ENCODE measurements around the gene TAB2. TPM values are rescaled to one million over a fixed set of nuclear protein-coding genes. Genes with fewer than 3 reads are reported as not detected.

Gene TAB2
- total RNA-seq, 1 donor from 2014 or later, result 25.1 TPM

DNA sequence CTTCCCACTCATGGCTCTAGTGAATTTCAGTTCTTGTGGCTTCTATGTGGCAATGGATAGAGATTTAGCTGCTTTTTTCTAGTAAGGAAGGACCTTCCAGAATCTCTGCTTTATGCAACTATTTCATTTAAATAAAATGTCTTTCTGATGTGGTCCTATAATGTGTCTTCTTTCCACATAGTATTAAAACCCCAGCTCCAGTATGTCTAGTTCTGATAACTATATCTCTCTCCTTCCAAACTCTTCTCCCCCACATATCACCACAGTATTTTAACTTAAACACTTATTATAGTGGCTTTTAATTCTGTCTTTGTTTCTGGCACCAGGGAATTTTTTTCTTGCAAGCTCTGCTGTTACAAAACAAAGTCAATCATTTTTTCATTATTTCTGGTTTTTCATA, 41.9 kb downstream of the TAB2 start:
- H3K4me3 ChIP-seq (ENCODE audit: low read length in 3 of 3), result no peak overlapping the region
- no peaks in the 10 kb centered on the region for H3K9me3 ChIP-seq (ENCODE audit: control insufficient read depth in 3 of 3, low read length in 3 of 3)
- no peak overlapping the region for H3K9ac ChIP-seq (ENCODE audit: low read depth in 1 of 3, low read length in 3 of 3)
- H3K27ac ChIP-seq (ENCODE audit: low read depth, low read length), result no peak overlapping the region
- no peaks in the 10 kb centered on the region for H3K27me3 ChIP-seq (ENCODE audit: control insufficient read depth in 3 of 3, insufficient read depth in 3 of 3, low read length in 3 of 3)
- H3K36me3 ChIP-seq (ENCODE audit: control insufficient read depth in 3 of 3, insufficient read depth in 3 of 3, low read length in 3 of 3), result no peaks in the 10 kb centered on the region
- H3K4me1 ChIP-seq (ENCODE audit: control insufficient read depth in 3 of 3, insufficient read depth in 3 of 3, low read length in 3 of 3), result peaks cover 0 to 3% (median 0%) of the 10 kb centered on the region in 3 donors

DNA sequence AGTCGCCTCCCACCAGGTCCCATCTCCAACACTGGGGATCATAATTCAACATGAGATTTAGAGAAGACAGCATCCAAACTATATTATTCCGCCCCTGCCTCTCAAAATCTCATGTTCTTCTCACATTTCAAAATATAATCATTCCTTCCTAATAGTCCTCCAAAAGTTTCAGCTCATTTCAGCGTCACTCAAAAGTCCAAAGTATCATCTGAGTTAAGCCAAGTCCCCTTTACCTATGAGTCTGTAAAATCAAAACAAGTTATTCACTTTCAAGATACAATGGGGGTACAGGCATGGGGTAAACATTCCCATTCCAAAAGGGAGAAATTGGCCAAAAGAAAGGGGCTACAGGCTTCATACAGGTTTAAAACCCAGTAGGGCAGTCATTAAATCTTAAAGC, 43.0 kb downstream of the TAB2 start:
- peaks cover 0 to 3% (median 0%) of the 10 kb centered on the region in 3 donors for H3K4me1 ChIP-seq (ENCODE audit: control insufficient read depth in 3 of 3, insufficient read depth in 3 of 3, low read length in 3 of 3)
- no peaks in the 10 kb centered on the region for H3K9me3 ChIP-seq (ENCODE audit: control insufficient read depth in 3 of 3, low read length in 3 of 3)
- H3K27ac ChIP-seq (ENCODE audit: low read depth, low read length), result no peak overlapping the region

DNA sequence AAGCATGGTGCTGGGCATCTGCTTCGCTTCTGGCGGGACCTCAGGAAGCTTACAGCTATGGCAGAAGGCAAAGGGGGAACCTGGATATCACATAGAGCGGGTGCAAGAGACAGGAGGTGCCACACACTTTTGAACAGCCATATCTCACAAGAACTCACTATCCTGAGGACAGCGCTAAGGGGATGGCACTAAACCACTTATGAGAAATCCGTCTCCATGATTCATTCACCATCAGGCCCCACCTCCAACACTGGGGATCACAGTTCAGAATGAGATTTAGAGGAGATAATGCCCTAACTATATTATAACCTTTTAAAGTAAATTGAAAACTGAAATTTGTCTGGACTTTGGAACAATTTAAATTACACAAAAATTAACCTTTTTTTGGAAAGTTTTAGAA, 44.8 kb downstream of the TAB2 start:
- no peaks in the 10 kb centered on the region for H3K27me3 ChIP-seq (ENCODE audit: control insufficient read depth in 3 of 3, insufficient read depth in 3 of 3, low read length in 3 of 3)

More for the DNA sequence above, 43.0 kb downstream of the TAB2 start:
- H3K4me3 ChIP-seq (ENCODE audit: low read length in 3 of 3), result no peak overlapping the region
- no peaks in the 10 kb centered on the region for H3K27me3 ChIP-seq (ENCODE audit: control insufficient read depth in 3 of 3, insufficient read depth in 3 of 3, low read length in 3 of 3)
- no peaks in the 10 kb centered on the region for H3K36me3 ChIP-seq (ENCODE audit: control insufficient read depth in 3 of 3, insufficient read depth in 3 of 3, low read length in 3 of 3)
- no peak overlapping the region for H3K9ac ChIP-seq (ENCODE audit: low read depth in 1 of 3, low read length in 3 of 3)

DNA sequence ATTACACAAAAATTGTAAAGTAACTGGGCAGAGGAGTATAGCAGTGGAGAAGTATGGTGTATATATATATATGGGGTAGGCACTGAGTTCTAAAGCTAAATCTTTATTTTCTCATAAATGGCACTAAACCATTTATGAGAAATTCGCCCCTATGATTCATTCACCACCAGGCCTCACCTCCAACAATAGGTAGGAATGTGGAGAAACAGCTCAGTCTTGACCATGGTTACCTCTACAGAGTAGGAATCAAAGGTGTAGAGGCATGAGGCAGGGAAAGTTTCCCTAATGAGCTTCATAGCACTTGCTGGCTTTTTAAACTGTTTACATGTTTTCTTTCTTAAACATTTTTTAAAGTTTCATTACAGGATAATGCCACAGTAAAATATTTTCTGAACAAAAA, 45.6 kb downstream of the TAB2 start:
- H3K27ac ChIP-seq (ENCODE audit: low read depth, low read length), result no peak overlapping the region

More for the DNA sequence above, 44.8 kb downstream of the TAB2 start:
- Histone ChIP-seq H3K4me1 (ENCODE audit: control insufficient read depth in 3 of 3, insufficient read depth in 3 of 3, low read length in 3 of 3) (peaks cover 0 to 4% (median 3%) of the 10 kb centered on the region in 3 donors), H3K36me3 (ENCODE audit: control insufficient read depth in 3 of 3, insufficient read depth in 3 of 3, low read length in 3 of 3) (no peaks in the 10 kb centered on the region), H3K9ac (ENCODE audit: low read depth in 1 of 3, low read length in 3 of 3) (no peak overlapping the region), H3K4me3 (ENCODE audit: low read length in 3 of 3) (no peak overlapping the region), H3K9me3 (ENCODE audit: control insufficient read depth in 3 of 3, low read length in 3 of 3) (no peaks in the 10 kb centered on the region), H3K27ac (ENCODE audit: low read depth, low read length) (no peak overlapping the region)

DNA sequence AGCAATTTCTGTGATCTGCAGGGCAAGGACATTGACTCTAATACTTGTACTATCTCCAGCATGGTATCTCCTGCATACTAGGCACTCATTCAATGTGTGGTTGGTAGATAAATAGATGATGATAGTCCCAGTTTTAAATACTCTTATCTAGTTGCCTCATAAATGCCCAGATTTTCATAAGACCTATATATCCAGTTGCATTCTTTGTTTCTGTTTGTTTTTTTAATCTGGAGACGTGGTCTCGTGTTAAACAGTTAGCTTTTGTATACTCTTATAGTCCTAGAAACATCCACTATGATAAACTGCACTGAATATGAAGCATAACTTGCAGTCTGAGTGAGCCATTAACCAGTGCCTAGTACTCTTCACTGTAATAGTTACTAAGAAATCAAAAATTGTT, 47.0 kb downstream of the TAB2 start:
- H3K27me3 ChIP-seq (ENCODE audit: control insufficient read depth in 3 of 3, insufficient read depth in 3 of 3, low read length in 3 of 3), result no peaks in the 10 kb centered on the region
- H3K4me1 ChIP-seq (ENCODE audit: control insufficient read depth in 3 of 3, insufficient read depth in 3 of 3, low read length in 3 of 3), result peaks cover 0 to 4% (median 3%) of the 10 kb centered on the region in 3 donors
- no peak overlapping the region for H3K27ac ChIP-seq (ENCODE audit: low read depth, low read length)
- H3K9me3 ChIP-seq (ENCODE audit: control insufficient read depth in 3 of 3, low read length in 3 of 3), result no peaks in the 10 kb centered on the region
- no peaks in the 10 kb centered on the region for H3K36me3 ChIP-seq (ENCODE audit: control insufficient read depth in 3 of 3, insufficient read depth in 3 of 3, low read length in 3 of 3)
- H3K9ac ChIP-seq (ENCODE audit: low read depth in 1 of 3, low read length in 3 of 3), result no peak overlapping the region
- no peak overlapping the region for H3K4me3 ChIP-seq (ENCODE audit: low read length in 3 of 3)

More for the DNA sequence above, 45.6 kb downstream of the TAB2 start:
- no peaks in the 10 kb centered on the region for H3K9me3 ChIP-seq (ENCODE audit: control insufficient read depth in 3 of 3, low read length in 3 of 3)
- H3K4me3 ChIP-seq (ENCODE audit: low read length in 3 of 3), result no peak overlapping the region
- peaks cover 0 to 4% (median 3%) of the 10 kb centered on the region in 3 donors for H3K4me1 ChIP-seq (ENCODE audit: control insufficient read depth in 3 of 3, insufficient read depth in 3 of 3, low read length in 3 of 3)
- H3K9ac ChIP-seq (ENCODE audit: low read depth in 1 of 3, low read length in 3 of 3), result no peak overlapping the region
- no peaks in the 10 kb centered on the region for H3K36me3 ChIP-seq (ENCODE audit: control insufficient read depth in 3 of 3, insufficient read depth in 3 of 3, low read length in 3 of 3)
- H3K27me3 ChIP-seq (ENCODE audit: control insufficient read depth in 3 of 3, insufficient read depth in 3 of 3, low read length in 3 of 3), result no peaks in the 10 kb centered on the region

DNA sequence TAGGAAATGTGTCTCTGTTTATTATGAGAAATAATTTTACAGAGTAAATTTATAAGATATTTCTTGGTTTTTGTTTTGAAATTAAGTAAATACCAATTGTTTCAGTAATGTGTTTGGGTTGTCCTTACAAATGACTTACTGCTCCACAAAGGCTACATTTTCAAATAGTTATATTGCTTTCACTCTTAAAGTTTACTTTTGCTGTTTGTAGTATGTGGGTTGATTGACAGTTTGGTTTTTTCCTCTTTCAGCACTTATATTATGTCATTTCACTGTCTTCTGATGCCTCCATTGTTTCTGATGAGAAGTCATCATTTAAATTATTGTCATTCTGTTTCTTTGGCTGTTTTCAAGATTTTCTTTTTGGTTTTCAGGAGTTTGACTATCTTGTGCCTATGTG, 47.7 kb downstream of the TAB2 start:
- H3K4me1 ChIP-seq (ENCODE audit: control insufficient read depth in 3 of 3, insufficient read depth in 3 of 3, low read length in 3 of 3), result peaks cover 0 to 4% (median 3%) of the 10 kb centered on the region in 3 donors
- no peak overlapping the region for H3K4me3 ChIP-seq (ENCODE audit: low read length in 3 of 3)
- no peaks in the 10 kb centered on the region for H3K9me3 ChIP-seq (ENCODE audit: control insufficient read depth in 3 of 3, low read length in 3 of 3)
- no peaks in the 10 kb centered on the region for H3K27me3 ChIP-seq (ENCODE audit: control insufficient read depth in 3 of 3, insufficient read depth in 3 of 3, low read length in 3 of 3)
- no peak overlapping the region for H3K9ac ChIP-seq (ENCODE audit: low read depth in 1 of 3, low read length in 3 of 3)
- no peak overlapping the region for H3K27ac ChIP-seq (ENCODE audit: low read depth, low read length)
- H3K36me3 ChIP-seq (ENCODE audit: control insufficient read depth in 3 of 3, insufficient read depth in 3 of 3, low read length in 3 of 3), result peaks cover 0 to 4% (median 0%) of the 10 kb centered on the region in 3 donors

DNA sequence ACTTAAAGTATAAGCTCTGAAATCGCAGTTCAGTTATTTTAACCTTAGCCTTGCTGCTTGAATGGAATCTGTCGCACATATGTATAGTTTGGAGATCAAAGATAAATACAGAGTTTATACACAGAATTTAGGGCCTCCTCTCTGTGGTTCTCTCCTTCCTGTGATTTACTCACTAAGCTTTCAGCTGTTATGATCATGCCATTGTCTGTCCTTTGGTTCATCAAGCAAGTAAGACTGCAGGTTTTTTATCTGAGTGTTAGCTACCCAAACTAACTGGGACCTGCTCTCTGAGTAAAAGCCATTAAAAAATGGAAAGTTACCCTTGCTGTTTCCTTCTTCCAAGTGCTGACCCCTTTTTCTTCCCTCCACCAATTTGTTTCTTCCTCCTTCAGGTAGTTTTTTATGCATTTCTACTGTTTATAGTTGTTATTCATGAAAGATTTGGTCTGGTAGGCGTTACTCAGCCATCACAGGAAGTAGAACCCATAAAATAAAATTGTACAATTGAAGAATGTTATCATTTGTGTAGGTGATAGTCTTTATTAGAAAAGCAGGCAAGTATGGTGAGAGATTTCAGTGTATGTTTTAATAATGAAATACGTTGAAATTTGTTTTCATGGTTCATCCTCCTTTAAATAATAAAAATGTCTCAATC, 48.9 kb downstream of the TAB2 start:
- H3K36me3 ChIP-seq (ENCODE audit: control insufficient read depth in 3 of 3, insufficient read depth in 3 of 3, low read length in 3 of 3), result peaks cover 0 to 4% (median 3%) of the 10 kb centered on the region in 3 donors
- H3K9me3 ChIP-seq (ENCODE audit: control insufficient read depth in 3 of 3, low read length in 3 of 3), result no peaks in the 10 kb centered on the region
- peaks cover 0 to 4% (median 3%) of the 10 kb centered on the region in 3 donors for H3K4me1 ChIP-seq (ENCODE audit: control insufficient read depth in 3 of 3, insufficient read depth in 3 of 3, low read length in 3 of 3)
- H3K9ac ChIP-seq (ENCODE audit: low read depth in 1 of 3, low read length in 3 of 3), result no peak overlapping the region
- H3K27me3 ChIP-seq (ENCODE audit: control insufficient read depth in 3 of 3, insufficient read depth in 3 of 3, low read length in 3 of 3), result no peaks in the 10 kb centered on the region
- H3K27ac ChIP-seq (ENCODE audit: low read depth, low read length), result no peak overlapping the region
- H3K4me3 ChIP-seq (ENCODE audit: low read length in 3 of 3), result no peak overlapping the region

DNA sequence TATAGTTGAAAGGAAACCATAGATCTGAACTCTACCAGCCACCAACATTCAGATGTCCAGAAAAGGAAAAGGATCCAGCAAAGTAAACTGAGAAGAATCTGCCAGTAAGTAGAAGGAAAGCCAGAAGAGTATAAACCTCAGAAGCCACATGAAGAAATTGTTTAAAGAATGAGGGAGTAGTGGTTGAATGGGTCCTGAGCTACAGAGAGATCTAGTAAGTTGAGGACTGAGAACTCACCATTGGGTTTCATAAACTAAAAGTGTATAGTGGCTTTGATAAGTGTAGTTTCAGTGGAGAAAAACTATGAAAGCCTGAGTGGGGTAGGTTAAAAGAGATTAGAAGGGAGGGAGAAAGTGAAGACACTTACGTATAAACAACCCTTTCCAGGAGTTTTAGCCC, 50.6 kb downstream of the TAB2 start:
- Histone ChIP-seq H3K4me1 (ENCODE audit: control insufficient read depth in 3 of 3, insufficient read depth in 3 of 3, low read length in 3 of 3) (peaks cover 0 to 4% (median 3%) of the 10 kb centered on the region in 3 donors), H3K36me3 (ENCODE audit: control insufficient read depth in 3 of 3, insufficient read depth in 3 of 3, low read length in 3 of 3) (peaks cover 0 to 4% (median 3%) of the 10 kb centered on the region in 3 donors), H3K9me3 (ENCODE audit: control insufficient read depth in 3 of 3, low read length in 3 of 3) (no peaks in the 10 kb centered on the region), H3K9ac (ENCODE audit: low read depth in 1 of 3, low read length in 3 of 3) (no peak overlapping the region), H3K27me3 (ENCODE audit: control insufficient read depth in 3 of 3, insufficient read depth in 3 of 3, low read length in 3 of 3) (no peaks in the 10 kb centered on the region), H3K27ac (ENCODE audit: low read depth, low read length) (no peak overlapping the region), H3K4me3 (ENCODE audit: low read length in 3 of 3) (no peak overlapping the region)

DNA sequence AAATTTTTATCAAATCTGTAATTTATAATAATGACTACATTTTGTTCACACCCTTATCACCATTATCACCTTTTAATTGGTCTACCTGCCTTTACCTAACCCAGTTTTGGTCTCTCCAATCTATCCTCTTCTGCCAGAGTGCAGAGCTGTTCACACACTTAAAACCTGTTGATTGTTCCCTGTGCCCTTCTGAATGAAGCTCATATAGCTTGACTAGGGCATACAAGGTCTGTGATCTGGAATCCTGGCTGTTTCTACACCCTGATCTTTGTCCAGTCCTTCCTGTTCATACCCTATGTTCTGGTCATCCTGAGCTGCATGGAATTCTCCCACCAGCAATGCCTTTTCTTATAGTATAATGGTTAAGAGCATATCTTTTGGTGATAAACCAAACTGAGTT, 53.6 kb downstream of the TAB2 start:
- peaks cover 0 to 7% (median 4%) of the 10 kb centered on the region in 3 donors for H3K36me3 ChIP-seq (ENCODE audit: control insufficient read depth in 3 of 3, insufficient read depth in 3 of 3, low read length in 3 of 3)
- H3K9ac ChIP-seq (ENCODE audit: low read depth in 1 of 3, low read length in 3 of 3), result no peak overlapping the region
- no peak overlapping the region for H3K4me3 ChIP-seq (ENCODE audit: low read length in 3 of 3)
- no peak overlapping the region for H3K27ac ChIP-seq (ENCODE audit: low read depth, low read length)
- peaks cover 0 to 3% (median 0%) of the 10 kb centered on the region in 3 donors for H3K4me1 ChIP-seq (ENCODE audit: control insufficient read depth in 3 of 3, insufficient read depth in 3 of 3, low read length in 3 of 3)
- H3K27me3 ChIP-seq (ENCODE audit: control insufficient read depth in 3 of 3, insufficient read depth in 3 of 3, low read length in 3 of 3), result no peaks in the 10 kb centered on the region
- no peaks in the 10 kb centered on the region for H3K9me3 ChIP-seq (ENCODE audit: control insufficient read depth in 3 of 3, low read length in 3 of 3)

DNA sequence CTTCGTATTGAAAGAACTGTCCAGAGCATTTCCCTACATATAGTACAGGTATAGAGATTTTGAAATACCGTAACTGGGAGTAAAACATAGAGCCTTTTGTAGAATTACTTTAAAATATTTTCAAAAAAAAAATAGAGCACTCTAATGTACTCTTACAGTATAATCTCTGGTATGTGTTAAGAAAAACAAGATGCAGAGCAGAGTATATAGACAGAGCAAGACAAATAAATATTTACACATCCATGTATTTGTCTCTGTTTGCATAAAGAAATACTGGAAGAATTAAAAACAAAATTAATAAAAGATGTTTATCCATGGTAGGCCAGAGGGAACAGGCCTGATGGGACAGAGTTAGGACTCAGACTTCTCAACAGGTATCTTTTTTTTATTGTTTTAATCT, 54.5 kb downstream of the TAB2 start:
- Histone ChIP-seq H3K27ac (ENCODE audit: low read depth, low read length) (no peak overlapping the region), H3K4me3 (ENCODE audit: low read length in 3 of 3) (no peak overlapping the region), H3K9ac (ENCODE audit: low read depth in 1 of 3, low read length in 3 of 3) (no peak overlapping the region), H3K36me3 (ENCODE audit: control insufficient read depth in 3 of 3, insufficient read depth in 3 of 3, low read length in 3 of 3) (peaks cover 0 to 7% (median 4%) of the 10 kb centered on the region in 3 donors), H3K9me3 (ENCODE audit: control insufficient read depth in 3 of 3, low read length in 3 of 3) (no peaks in the 10 kb centered on the region), H3K27me3 (ENCODE audit: control insufficient read depth in 3 of 3, insufficient read depth in 3 of 3, low read length in 3 of 3) (no peaks in the 10 kb centered on the region), H3K4me1 (ENCODE audit: control insufficient read depth in 3 of 3, insufficient read depth in 3 of 3, low read length in 3 of 3) (no peaks in the 10 kb centered on the region)
